T-cell (primary cell): ENCODE measurements around the gene IZUMO3. TPM values are rescaled to one million over a fixed set of nuclear protein-coding genes. Genes with fewer than 3 reads are reported as not detected.
"Not testable (repeated sequence)": the region's sequence is repeated elsewhere in the genome, so short reads cannot be mapped to it uniquely, and the experiment has no call there.

Source experiments
- ATAC-seq, 4 experiments: fragments of 200-7000 bp in 3 of 4; fragments of 150-1000 bp in 1 of 4; cut with Tn5 transposase; replicated peaks in 1 of 4; 1 replicate in 3 of 4; 2 replicates in 1 of 4; pipeline ENCODE4 v1.10.0; 2021; ENCODE audit warnings: moderate library complexity in 3 of 4, mild to moderate bottlenecking in 2 of 4, moderate number of reproducible peaks in 1 of 4
- CTCF ChIA-PET, 2 donors: fragments of 300-600 bp; sonication (Branson Sonifier 250); formaldehyde crosslinking; loops; one replicate each; lab custom pipeline; 2022; ENCODE audit warnings: antibody characterized with exemption in 2 of 2; lab: Charles Lee
- POLR2A ChIA-PET, 2 donors: fragments of 300-600 bp; sonication (Branson Sonifier 250); formaldehyde crosslinking; loops; one replicate each; lab custom pipeline; 2022; ENCODE audit warnings: antibody characterized with exemption in 2 of 2; lab: Charles Lee
- DNase-seq, 35 experiments: peaks; one replicate each; pipeline versions ENCODE4 v3.0.0 to v3.0.0-alpha.2; 2013 to 2023
- H3K27ac ChIP-seq: one replicate; pipeline ENCODE4 v1.5.1; 2013; ENCODE audit warnings: low read length
- H3K27me3 ChIP-seq, 2 experiments: replicated peaks in 1 of 2; 1 replicate in 1 of 2; 2 replicates in 1 of 2; pipeline versions ENCODE4 v1.6.1 to v1.7.0; 2013; ENCODE audit warnings: low read length in 1 of 2, mixed read lengths in 1 of 2; ENCODE audit not compliant: control insufficient read depth in 2 of 2, insufficient read depth in 2 of 2; ENCODE audit errors: extremely low read depth in 1 of 2
- H3K36me3 ChIP-seq, 2 donors: 1 replicate in 1 of 2; 2 replicates in 1 of 2; pipeline versions ENCODE4 v1.6.1 to v1.7.0; 2013; ENCODE audit warnings: low read length in 1 of 2; ENCODE audit not compliant: control insufficient read depth in 2 of 2, insufficient read depth in 1 of 2; ENCODE audit errors: extremely low read depth in 1 of 2
- H3K4me1 ChIP-seq, 2 experiments: 1 replicate in 1 of 2; 2 replicates in 1 of 2; pipeline versions ENCODE4 v1.6.1 to v1.7.0; 2013; ENCODE audit warnings: low read length in 2 of 2, mixed read lengths in 1 of 2; ENCODE audit not compliant: insufficient read depth in 2 of 2, control insufficient read depth in 1 of 2; ENCODE audit errors: extremely low read depth in 1 of 2
- H3K4me3 ChIP-seq, 2 donors: 1 replicate in 1 of 2; 2 replicates in 1 of 2; pipeline versions ENCODE4 v1.5.1 to v1.7.0; 2013; ENCODE audit warnings: mild to moderate bottlenecking in 2 of 2, low read length in 1 of 2, moderate library complexity in 1 of 2; ENCODE audit not compliant: control insufficient read depth in 1 of 2; ENCODE audit errors: extremely low read depth in 1 of 2
- H3K9me3 ChIP-seq: 2 replicates; pipeline ENCODE4 v1.7.0; 2013
- H3K27ac Mint-ChIP-seq, 2 donors: one replicate each; pipeline ENCODE4 v1.8.0; 2020 to 2021; ENCODE audit warnings: mild to moderate bottlenecking in 2 of 2, mixed read lengths in 2 of 2
- H3K27me3 Mint-ChIP-seq, 2 donors: one replicate each; pipeline ENCODE4 v1.8.0; 2021 to 2022; ENCODE audit warnings: mixed read lengths in 2 of 2
- H3K36me3 Mint-ChIP-seq: one replicate; pipeline ENCODE4 v1.8.0; 2021; ENCODE audit warnings: mixed read lengths
- H3K4me1 Mint-ChIP-seq, 3 donors: one replicate each; pipeline ENCODE4 v1.8.0; 2020 to 2022; ENCODE audit warnings: mixed read lengths in 3 of 3, mild to moderate bottlenecking in 1 of 3
- H3K4me3 Mint-ChIP-seq, 3 donors: one replicate each; pipeline ENCODE4 v1.8.0; 2020 to 2022; ENCODE audit warnings: mild to moderate bottlenecking in 3 of 3, mixed read lengths in 3 of 3, moderate library complexity in 3 of 3
- H3K9me3 Mint-ChIP-seq, 3 donors: one replicate each; pipeline ENCODE4 v1.8.0; 2020 to 2022; ENCODE audit warnings: mixed read lengths in 3 of 3
- WGBS: methylation state at CpG from one replicate; pipeline ENCODE4 v1.1.5; 2013; ENCODE audit warnings: missing lambda C conversion rate; ENCODE audit not compliant: insufficient coverage; 5-methylcytosine and 5-hydroxymethylcytosine counted together
- total RNA-seq, 35 experiments: library from RNA in 6 of 35; stranded (reverse) in 6 of 35; fragments of 120-200 nt in 1 of 35; gene quantifications; one replicate each; pipeline versions ENCODE4 v1.2.1 to v1.2.4 and lab custom pipeline; 2013 to 2026

Gene IZUMO3
- total RNA-seq (not detected), total RNA-seq (lab: John Stamatoyannopoulos, UW) (0 to 0.05 (median 0) reads per million in 29 experiments)
- total RNA-seq (2013) = not detected

DNA sequence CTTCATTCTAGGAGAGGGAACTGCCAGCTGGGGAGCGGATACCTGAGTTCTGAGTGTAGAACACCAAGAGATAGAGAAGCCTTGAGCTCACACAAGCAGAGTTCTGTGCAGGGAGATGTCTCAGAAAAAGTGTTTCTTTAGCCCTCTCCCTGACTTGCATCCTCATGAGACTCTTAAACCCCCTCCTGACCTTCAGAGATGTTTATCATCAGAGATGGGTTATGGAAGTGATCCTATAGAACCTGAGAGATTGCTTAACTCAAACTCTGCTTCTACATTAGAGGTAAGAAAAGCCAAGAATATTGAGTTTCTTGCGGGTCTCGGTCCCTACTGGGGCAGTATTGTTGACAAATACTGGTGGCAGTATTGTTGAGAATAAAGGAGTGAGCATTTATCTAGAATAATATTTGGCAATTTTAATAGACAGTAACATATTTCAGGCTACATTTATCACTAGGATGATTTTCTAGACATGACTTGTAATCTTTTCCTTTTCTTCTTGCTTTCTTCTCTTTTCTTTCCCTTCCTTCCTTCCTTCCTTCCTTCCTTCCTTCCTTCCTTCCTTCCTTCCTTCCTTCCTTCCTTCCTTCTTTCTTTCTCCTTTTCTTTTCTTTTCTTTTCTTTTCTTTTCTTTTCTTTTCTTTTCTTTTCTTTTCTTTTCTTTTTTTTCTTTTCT lies at the start of gene IZUMO3:
TSS of gene IZUMO3 (minus strand) at position 51 of the 676 bp plus-strand sequence. CDS start 248 bp downstream, outside the sequence.
- H3K36me3 ChIP-seq = no peaks in the 10 kb centered on the region
- no CpG with 5 or more reads among the region's 3 CpGs for WGBS
- POLR2A ChIA-PET = no interaction called here

GRCh38 chr9:24594234-24594850 lies 48.6 kb upstream of the IZUMO3 start:
- Histone ChIP-seq H3K27ac (no peak overlapping the region), H3K27me3 (no peaks in the 10 kb centered on the region), H3K36me3 (no peaks in the 10 kb centered on the region), H3K9me3 (peaks cover 3% of the 10 kb centered on the region), H3K4me3 (no peak overlapping the region), H3K4me1 (no peaks in the 10 kb centered on the region)
- H3K9me3 Mint-ChIP-seq = peaks cover 12 to 45% (median 21%) of the 10 kb centered on the region in 3 donors
- 71% methylated on average over 8 of the region's 8 CpGs for WGBS
- DNase-seq (no peak), ATAC-seq (no peak)
- H3K4me3 Mint-ChIP-seq = no peak overlapping the region
- CTCF ChIA-PET = no interaction called here
- H3K27ac Mint-ChIP-seq = no peak overlapping the region
- POLR2A ChIA-PET = no interaction called here
- no peaks in the 10 kb centered on the region for H3K27me3 Mint-ChIP-seq
- H3K36me3 Mint-ChIP-seq = no peaks in the 10 kb centered on the region
- no peaks in the 10 kb centered on the region for H3K4me1 Mint-ChIP-seq

More for the DNA sequence above, at the start of gene IZUMO3:
- no peak within 1 kb of the TSS for H3K4me3 Mint-ChIP-seq
- peaks cover 5% of the 10 kb centered on the region for H3K9me3 ChIP-seq
- H3K4me1 Mint-ChIP-seq = no peaks in the 10 kb centered on the region
- DNase-seq = no peak
- no peaks in the 10 kb centered on the region for H3K36me3 Mint-ChIP-seq
- H3K27me3 ChIP-seq = no peaks in the 10 kb centered on the region
- ATAC-seq = no peak
- no peaks in the 10 kb centered on the region for H3K4me1 ChIP-seq
- H3K27me3 Mint-ChIP-seq = no peaks in the 10 kb centered on the region
- H3K4me3 ChIP-seq = no peak within 1 kb of the TSS
- H3K27ac ChIP-seq = no peak within 1 kb of the TSS
- H3K27ac Mint-ChIP-seq = no peak within 1 kb of the TSS
- peaks cover 19 to 35% (median 22%) of the 10 kb centered on the region in 3 donors for H3K9me3 Mint-ChIP-seq
- CTCF ChIA-PET = no interaction called here

DNA sequence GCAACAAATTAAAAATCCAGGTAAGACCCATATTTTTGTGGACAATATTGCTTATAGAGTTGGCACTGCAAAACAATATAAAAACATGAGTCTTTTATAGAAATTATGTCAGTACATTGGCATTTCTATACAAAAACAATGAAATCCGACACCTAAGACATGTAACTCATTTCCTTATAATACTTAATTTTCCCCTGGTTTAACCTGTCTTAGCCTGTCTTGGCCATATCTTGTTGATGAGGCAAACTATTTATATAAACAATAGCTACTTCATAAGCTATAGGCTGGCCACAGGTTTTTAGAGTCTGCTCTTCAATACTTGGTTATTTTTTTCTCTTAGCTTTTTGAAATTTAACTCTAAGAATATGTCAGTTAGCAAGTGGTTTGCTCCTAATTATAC lies 44.7 kb upstream of the IZUMO3 start:
- WGBS = no CpG with 5 or more reads among the region's 1 CpG
- Histone ChIP-seq H3K4me3 (no peak overlapping the region), H3K9me3 (peaks cover 5% of the 10 kb centered on the region), H3K4me1 (no peaks in the 10 kb centered on the region), H3K36me3 (no peaks in the 10 kb centered on the region), H3K27me3 (no peaks in the 10 kb centered on the region), H3K27ac (no peak overlapping the region)
- Mint-ChIP-seq H3K4me1 (no peaks in the 10 kb centered on the region), H3K4me3 (no peak overlapping the region), H3K27ac (no peak overlapping the region), H3K9me3 (peaks cover 0 to 23% (median 18%) of the 10 kb centered on the region in 3 donors), H3K27me3 (no peaks in the 10 kb centered on the region), H3K36me3 (no peaks in the 10 kb centered on the region)
- no peak for DNase-seq
- ChIA-PET CTCF (no interaction called here), POLR2A (no interaction called here)
- ATAC-seq = no peak

DNA sequence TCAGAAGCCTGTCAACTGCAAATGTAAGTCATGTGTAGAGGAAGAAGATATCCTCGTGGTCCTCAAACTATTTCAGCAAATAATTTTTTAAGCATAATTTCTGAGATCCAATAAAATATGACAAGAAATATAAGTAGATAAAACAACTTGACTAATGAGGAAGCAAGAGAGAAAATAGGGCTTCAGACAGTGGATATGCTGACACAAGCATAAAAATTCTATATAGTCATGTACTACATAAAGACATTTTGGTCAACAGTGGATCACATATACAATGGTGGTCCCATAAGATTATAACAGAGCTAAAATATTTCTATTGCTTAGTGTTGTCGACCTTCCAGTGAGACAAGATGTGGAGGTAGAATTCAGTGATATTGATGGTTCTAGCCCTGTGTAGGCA lies 42.2 kb upstream of the IZUMO3 start:
- no peaks in the 10 kb centered on the region for H3K4me1 Mint-ChIP-seq
- H3K4me1 ChIP-seq = no peaks in the 10 kb centered on the region
- H3K27me3 ChIP-seq = no peaks in the 10 kb centered on the region
- no peaks in the 10 kb centered on the region for H3K36me3 ChIP-seq
- DNase-seq (no peak), ATAC-seq (no peak)
- H3K36me3 Mint-ChIP-seq = no peaks in the 10 kb centered on the region
- H3K27ac Mint-ChIP-seq = no peak overlapping the region
- peaks cover 0 to 21% (median 21%) of the 10 kb centered on the region in 3 donors for H3K9me3 Mint-ChIP-seq
- no peaks in the 10 kb centered on the region for H3K27me3 Mint-ChIP-seq
- H3K4me3 Mint-ChIP-seq = no peak overlapping the region
- WGBS = no CpG with 5 or more reads among the region's 2 CpGs
- H3K27ac ChIP-seq = no peak overlapping the region
- peaks cover 5% of the 10 kb centered on the region for H3K9me3 ChIP-seq
- ChIA-PET POLR2A (no interaction called here), CTCF (no interaction called here)
- no peak overlapping the region for H3K4me3 ChIP-seq

- no peak for ATAC-seq
- WGBS = 76% methylated on average over 3 of the region's 6 CpGs
These were observed 36.7 kb upstream of the IZUMO3 start for GRCh38 chr9:24582146-24583126.

DNA sequence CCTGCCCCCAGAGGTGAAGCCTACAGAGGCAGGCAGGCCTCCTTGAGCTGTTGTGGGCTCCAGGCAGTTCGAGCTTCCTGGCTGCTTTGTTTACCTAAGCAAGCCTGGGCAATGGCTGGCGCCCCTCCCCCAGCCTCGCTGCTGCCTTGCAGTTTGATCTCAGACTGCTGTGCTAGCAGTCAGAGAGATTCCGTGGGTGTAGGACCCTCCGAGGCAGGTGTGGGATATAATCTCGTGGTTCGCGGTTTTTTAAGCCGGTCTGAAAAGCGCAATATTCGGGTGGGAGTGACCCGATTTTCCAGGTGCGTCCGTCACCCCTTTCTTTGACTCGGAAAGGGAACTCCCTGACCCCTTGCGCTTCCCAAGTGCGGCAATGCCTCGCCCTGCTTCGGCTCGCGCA lies 34.3 kb upstream of the IZUMO3 start:
- H3K27me3 ChIP-seq, H3K4me3 ChIP-seq, H3K4me3 Mint-ChIP-seq, DNase-seq, CTCF ChIA-PET, H3K27me3 Mint-ChIP-seq, H3K27ac ChIP-seq, ATAC-seq, H3K9me3 ChIP-seq, POLR2A ChIA-PET, H3K36me3 Mint-ChIP-seq, H3K4me1 Mint-ChIP-seq, H3K36me3 ChIP-seq, H3K4me1 ChIP-seq, H3K27ac Mint-ChIP-seq: not testable (repeated sequence)
- WGBS = 85% methylated on average over 10 of the region's 21 CpGs
- H3K9me3 Mint-ChIP-seq = peaks cover 5 to 16% (median 14%) of the 10 kb centered on the region in 3 donors

More at GRCh38 chr9:24582146-24583126, 36.7 kb upstream of the IZUMO3 start:
- Histone ChIP-seq H3K36me3 (no peaks in the 10 kb centered on the region), H3K27me3 (no peaks in the 10 kb centered on the region), H3K9me3 (peaks cover 8% of the 10 kb centered on the region), H3K27ac (no peak overlapping the region), H3K4me3 (no peak overlapping the region), H3K4me1 (no peaks in the 10 kb centered on the region)
- ChIA-PET POLR2A (interaction anchor here in 1 of 2 donors (0.7 kb wide), 1 partner anchor 70 kb away, joined by 3 read pairs; no protein-coding TSS in a partner anchor), CTCF (no interaction called here)
- Mint-ChIP-seq H3K9me3 (peaks cover 5 to 26% (median 18%) of the 10 kb centered on the region in 3 donors), H3K27ac (no peak overlapping the region), H3K27me3 (no peaks in the 10 kb centered on the region), H3K4me1 (no peaks in the 10 kb centered on the region), H3K4me3 (no peak overlapping the region), H3K36me3 (no peaks in the 10 kb centered on the region)
- DNase-seq = no peak
